ENCODE results near the gene SULT1A2. TPM values are rescaled to one million over a fixed set of nuclear protein-coding genes. Genes with fewer than 3 reads are reported as not detected.

SULT1A2 gene
- total RNA-seq, 4 donors from 2014 or later, result 2.4 to 11.8 (median 6.1) TPM; not detected in 1

DNA sequence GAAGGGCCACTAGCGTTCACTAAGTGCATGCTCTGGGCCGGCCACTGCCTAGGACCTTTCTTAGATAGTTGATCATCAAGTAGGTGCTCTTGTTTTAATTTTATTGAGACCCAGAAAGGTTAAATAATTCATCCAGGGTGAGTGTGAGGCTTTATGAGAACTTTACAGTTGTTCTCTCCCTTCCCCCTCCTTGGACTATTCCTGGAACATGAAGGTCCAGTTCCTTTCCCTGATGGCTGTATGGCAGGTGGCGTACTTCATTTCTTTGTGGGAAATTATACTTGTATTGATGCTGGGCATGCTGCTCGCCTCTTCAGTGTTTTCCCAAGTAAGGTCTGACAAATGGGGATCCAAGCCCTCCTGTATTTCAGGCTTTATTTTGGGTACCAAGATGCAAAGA lies 34.7 kb downstream of the SULT1A2 start:
- TF ChIP-seq EP300 (IDR thresholded peaks at IDR 0.05) (no peak), POLR2A (IDR thresholded peaks at IDR 0.05) (no peak)
- TF ChIP-seq, protein P1, sequence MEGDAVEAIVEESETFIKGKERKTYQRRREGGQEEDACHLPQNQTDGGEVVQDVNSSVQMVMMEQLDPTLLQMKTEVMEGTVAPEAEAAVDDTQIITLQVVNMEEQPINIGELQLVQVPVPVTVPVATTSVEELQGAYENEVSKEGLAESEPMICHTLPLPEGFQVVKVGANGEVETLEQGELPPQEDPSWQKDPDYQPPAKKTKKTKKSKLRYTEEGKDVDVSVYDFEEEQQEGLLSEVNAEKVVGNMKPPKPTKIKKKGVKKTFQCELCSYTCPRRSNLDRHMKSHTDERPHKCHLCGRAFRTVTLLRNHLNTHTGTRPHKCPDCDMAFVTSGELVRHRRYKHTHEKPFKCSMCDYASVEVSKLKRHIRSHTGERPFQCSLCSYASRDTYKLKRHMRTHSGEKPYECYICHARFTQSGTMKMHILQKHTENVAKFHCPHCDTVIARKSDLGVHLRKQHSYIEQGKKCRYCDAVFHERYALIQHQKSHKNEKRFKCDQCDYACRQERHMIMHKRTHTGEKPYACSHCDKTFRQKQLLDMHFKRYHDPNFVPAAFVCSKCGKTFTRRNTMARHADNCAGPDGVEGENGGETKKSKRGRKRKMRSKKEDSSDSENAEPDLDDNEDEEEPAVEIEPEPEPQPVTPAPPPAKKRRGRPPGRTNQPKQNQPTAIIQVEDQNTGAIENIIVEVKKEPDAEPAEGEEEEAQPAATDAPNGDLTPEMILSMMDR (IDR thresholded peaks at IDR 0.05), result no peak
- peaks cover 0 to 46% (median 0%) of the 10 kb centered on the region in 3 donors for H3K36me3 ChIP-seq
- WGBS, 2 donors, result 88 to 89% methylated on average over 4 of the region's 4 CpGs

DNA sequence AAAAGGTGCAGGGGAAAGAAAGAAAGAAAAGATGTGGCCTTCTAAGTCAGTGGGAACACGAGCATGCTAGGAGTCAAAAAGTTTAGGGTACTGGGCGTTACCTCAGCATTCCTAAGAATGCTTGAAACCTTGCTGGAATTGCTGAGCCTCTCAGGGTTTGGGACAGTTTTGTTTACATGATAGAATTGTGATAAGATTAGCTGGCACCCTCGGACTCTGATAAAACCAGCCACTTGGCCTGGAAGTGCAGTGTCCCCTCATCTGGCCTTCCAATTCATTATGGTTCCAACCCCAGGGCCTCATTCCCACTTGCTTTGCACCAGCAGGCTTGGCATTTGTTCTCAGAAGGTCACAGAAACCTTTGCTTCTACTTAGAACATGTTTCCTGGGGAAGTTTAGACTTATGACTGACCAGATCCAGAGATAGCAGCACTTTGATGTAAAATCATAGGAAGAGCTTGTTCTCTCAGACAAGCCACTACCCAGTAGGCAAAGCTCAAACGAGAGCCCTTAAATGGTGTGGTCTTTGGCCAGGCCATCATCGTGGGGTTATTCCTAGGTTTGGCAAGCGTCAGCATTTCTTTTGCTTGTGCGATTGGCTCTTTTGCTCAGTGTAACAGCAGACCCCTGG lies 35.2 kb downstream of the SULT1A2 start:
- peaks cover 0 to 9% (median 0%) of the 10 kb centered on the region in 4 donors for H3K4me1 ChIP-seq
- H3K27ac ChIP-seq, result peak overlapping the region in 1 of 4 donors; percentile 13
- 68 to 72% methylated on average over 7 of the region's 7 CpGs for WGBS, 2 donors
- no peaks in the 10 kb centered on the region for H3K9me3 ChIP-seq
- DNase-seq (ENCODE audit: low spot score in 2 of 2), result no peak
- no peaks in the 10 kb centered on the region for H3K27me3 ChIP-seq
- peaks cover 0 to 50% (median 1%) of the 10 kb centered on the region in 3 donors for H3K36me3 ChIP-seq
- no peak overlapping the region for H3K4me3 ChIP-seq
- TF ChIP-seq EP300 (IDR thresholded peaks at IDR 0.05), result no peak

More for the DNA sequence above, 34.7 kb downstream of the SULT1A2 start:
- Histone ChIP-seq H3K4me3 (no peak overlapping the region), H3K4me1 (peaks cover 0 to 3% (median 0%) of the 10 kb centered on the region in 4 donors), H3K9me3 (peaks cover 0 to 2% (median 0%) of the 10 kb centered on the region in 4 donors), H3K27ac (peak overlapping the region in 1 of 4 donors; percentile 13), H3K27me3 (no peaks in the 10 kb centered on the region)
- DNase-seq (ENCODE audit: low spot score in 2 of 2), result no peak

DNA sequence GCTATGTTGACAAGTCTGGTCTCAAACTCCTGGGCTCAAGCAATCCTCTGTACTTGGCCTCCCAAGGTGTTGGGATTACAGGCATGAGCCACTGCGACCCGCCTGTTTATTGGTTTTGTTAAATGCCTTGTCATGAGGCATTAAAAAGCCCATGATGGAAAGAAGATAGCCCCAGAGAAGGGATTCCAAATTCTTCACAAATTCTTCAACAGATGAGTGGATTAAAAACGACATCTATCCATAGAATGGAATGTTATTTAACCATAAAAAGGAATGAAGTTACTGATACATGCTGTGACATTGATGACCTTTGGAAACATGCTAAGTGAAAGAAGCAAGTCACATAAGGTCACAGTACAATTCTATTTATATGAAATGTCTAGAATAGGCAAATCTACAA lies 38.4 kb downstream of the SULT1A2 start:
- no peaks in the 10 kb centered on the region for H3K27me3 ChIP-seq
- H3K36me3 ChIP-seq, result peaks cover 0 to 33% (median 5%) of the 10 kb centered on the region in 3 donors
- WGBS, 2 donors, result 70 to 82% methylated on average over 3 of the region's 3 CpGs

GRCh38 chr16:28556914-28557320 lies 39.9 kb downstream of the SULT1A2 start:
- H3K9me3 ChIP-seq, result no peaks in the 10 kb centered on the region
- no peak overlapping the region for H3K4me3 ChIP-seq
- WGBS, 2 donors, result 39 to 53% methylated on average over 2 of the region's 2 CpGs
- H3K36me3 ChIP-seq, result peaks cover 0 to 33% (median 5%) of the 10 kb centered on the region in 3 donors
- H3K27me3 ChIP-seq, result no peaks in the 10 kb centered on the region
- peaks cover 0 to 30% (median 5%) of the 10 kb centered on the region in 4 donors for H3K4me1 ChIP-seq
- TF ChIP-seq EP300 (IDR thresholded peaks at IDR 0.05), result no peak
- no peak for TF ChIP-seq POLR2A (IDR thresholded peaks at IDR 0.05)
- TF ChIP-seq, protein P1 (IDR thresholded peaks at IDR 0.05), result no peak
- H3K27ac ChIP-seq, result no peak overlapping the region
- no peak for DNase-seq (ENCODE audit: low spot score in 2 of 2)

More for the DNA sequence above, 38.4 kb downstream of the SULT1A2 start:
- Histone ChIP-seq H3K9me3 (no peaks in the 10 kb centered on the region), H3K27ac (no peak overlapping the region), H3K4me3 (no peak overlapping the region), H3K4me1 (peaks cover 0 to 22% (median 5%) of the 10 kb centered on the region in 4 donors)
- no peak for TF ChIP-seq EP300 (IDR thresholded peaks at IDR 0.05)
- TF ChIP-seq, protein P1 (IDR thresholded peaks at IDR 0.05), result no peak
- no peak for TF ChIP-seq POLR2A (IDR thresholded peaks at IDR 0.05)
- no peak for DNase-seq (ENCODE audit: low spot score in 2 of 2)

DNA sequence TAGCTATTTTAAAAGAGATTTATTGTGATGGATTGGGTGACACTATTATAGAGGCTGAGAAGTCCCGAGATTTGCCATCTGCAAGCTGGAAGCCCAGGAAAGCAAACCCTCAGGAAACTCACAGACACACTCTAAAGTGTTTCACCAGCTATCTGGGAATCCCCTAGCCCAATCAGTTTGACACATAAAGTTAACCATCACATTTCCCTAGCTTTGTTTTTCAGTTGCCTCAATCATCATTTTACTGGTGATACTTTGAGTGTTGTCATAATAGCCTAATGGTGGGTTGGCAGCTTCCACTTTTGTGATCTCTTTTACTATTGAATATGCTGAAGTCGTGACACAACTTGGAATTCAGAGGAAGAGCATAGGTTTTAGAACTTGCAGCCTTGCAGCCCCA lies 41.3 kb downstream of the SULT1A2 start:
- no peak overlapping the region for H3K4me3 ChIP-seq
- no peaks in the 10 kb centered on the region for H3K9me3 ChIP-seq
- no peak overlapping the region for H3K27ac ChIP-seq
- no peaks in the 10 kb centered on the region for H3K27me3 ChIP-seq
- peaks cover 0 to 33% (median 5%) of the 10 kb centered on the region in 3 donors for H3K36me3 ChIP-seq
- peaks cover 0 to 26% (median 5%) of the 10 kb centered on the region in 4 donors for H3K4me1 ChIP-seq
- WGBS, 2 donors, result 80 to 89% methylated on average over 2 of the region's 2 CpGs
- no peak for TF ChIP-seq EP300 (IDR thresholded peaks at IDR 0.05)
- TF ChIP-seq, protein P1 (IDR thresholded peaks at IDR 0.05), result no peak
- TF ChIP-seq POLR2A (IDR thresholded peaks at IDR 0.05), result no peak
- no peak for DNase-seq (ENCODE audit: low spot score in 2 of 2)

Data from tibial nerve (tissue), 4 donors.